ENCODE results near the gene TMEM205.

Gene TMEM205

GRCh38 chr19:11373166-11373884, 27.3 kb upstream of the TMEM205 start:
- POLR2A ChIA-PET = no interaction called here
- no peak for DNase-seq (ENCODE audit: extremely low spot score)
- TF ChIP-seq CTCF (IDR thresholded peaks at IDR 0.05; ENCODE audit: control extremely low read depth, extremely low read depth, low read depth, missing control alignments) = no peak
- CTCF ChIA-PET = interaction anchor here (1.1 to 5.4 kb wide), 4 partner anchors 8 to 109 kb away, joined by 3 to 40 read pairs (median 9); partner anchors contain the start of gene EPOR

GRCh38 chr19:11370744-11371143, 24.7 kb upstream of the TMEM205 start:
- no peak for TF ChIP-seq CTCF (IDR thresholded peaks at IDR 0.05; ENCODE audit: control extremely low read depth, extremely low read depth, low read depth, missing control alignments)
- no peak for DNase-seq (ENCODE audit: extremely low spot score)
- POLR2A ChIA-PET = no interaction called here
- CTCF ChIA-PET = interaction anchor here (1.3 to 2.3 kb wide), 2 partner anchors 13 to 112 kb away, joined by 3 to 6 read pairs; no protein-coding TSS in a partner anchor

- no peak for DNase-seq (ENCODE audit: extremely low spot score)
- TF ChIP-seq CTCF (IDR thresholded peaks at IDR 0.05; ENCODE audit: control extremely low read depth, extremely low read depth, low read depth, missing control alignments) = no peak
- ChIA-PET CTCF (interaction anchor here (1.0 to 3.3 kb wide), 9 partner anchors 9 to 241 kb away, joined by 3 to 22 read pairs (median 6); partner anchors contain the start of gene RGL3), POLR2A (no interaction called here)
Observed at GRCh38 chr19:11367528-11367927, 21.5 kb upstream of the TMEM205 start.

GRCh38 chr19:11365557-11366117, 19.6 kb upstream of the TMEM205 start:
- CTCF ChIA-PET = interaction anchor here (0.9 kb wide), 1 partner anchor 69 kb away, joined by 3 read pairs; the partner anchor contains the start of genes ODAD3 and PRKCSH
- TF ChIP-seq CTCF (IDR thresholded peaks at IDR 0.05; ENCODE audit: control extremely low read depth, extremely low read depth, low read depth, missing control alignments) = no peak
- DNase-seq (ENCODE audit: extremely low spot score) = no peak
- POLR2A ChIA-PET = interaction anchor here (0.5 kb wide), 1 partner anchor 407 kb away, joined by 6 read pairs; no protein-coding TSS in a partner anchor

GRCh38 chr19:11364935-11365334, 18.9 kb upstream of the TMEM205 start:
- no peak for TF ChIP-seq CTCF (IDR thresholded peaks at IDR 0.05; ENCODE audit: control extremely low read depth, extremely low read depth, low read depth, missing control alignments)
- CTCF ChIA-PET = no interaction called here
- DNase-seq (ENCODE audit: extremely low spot score) = no peak
- POLR2A ChIA-PET = interaction anchor here (0.5 kb wide), 1 partner anchor 406 kb away, joined by 6 read pairs; no protein-coding TSS in a partner anchor

GRCh38 chr19:11364296-11364904, 18.3 kb upstream of the TMEM205 start:
- POLR2A ChIA-PET = no interaction called here
- DNase-seq (ENCODE audit: extremely low spot score) = no peak
- CTCF ChIA-PET = no interaction called here
- TF ChIP-seq CTCF (IDR thresholded peaks at IDR 0.05; ENCODE audit: control extremely low read depth, extremely low read depth, low read depth, missing control alignments) = no peak

Data from GM10248 (cell line).